GM21786 (cell line): Measurements from ENCODE around the gene TOP3B.
A peak's percentile ranks its signal among the peaks of the same experiment; 100 is the strongest.

Experiments used
- ATAC-seq: cut with Tn5 transposase; IDR thresholded peaks from one replicate; pipeline ENCODE4 v1.9.1; 2021; ENCODE audit not compliant: unreplicated experiment

TOP3B gene

GRCh38 chr22:21982338-21982965 is at the start of gene TOP3B:
Gene TOP3B (minus strand): TSS chr22:21982787. CDS start chr22:21975709, 7,078 bp downstream.
- ATAC-seq: no peak

GRCh38 chr22:22031183-22031945 is 48.8 kb upstream of the TOP3B start:
- peak; percentile 11 for ATAC-seq

- peak; percentile 49 for ATAC-seq
These were observed 48.1 kb upstream of the TOP3B start for GRCh38 chr22:22030493-22031182.

GRCh38 chr22:22027955-22028354 is 45.4 kb upstream of the TOP3B start:
- ATAC-seq: no peak

- peak; percentile 51 for ATAC-seq
These were observed 43.7 kb upstream of the TOP3B start for GRCh38 chr22:22026157-22026831.

- ATAC-seq: no peak
These were observed 43.0 kb upstream of the TOP3B start for GRCh38 chr22:22025320-22026156.

GRCh38 chr22:22024440-22024839 is 41.9 kb upstream of the TOP3B start:
- ATAC-seq: no peak

- ATAC-seq: no peak
These were observed 41.1 kb upstream of the TOP3B start for GRCh38 chr22:22023581-22024137.

- ATAC-seq: no peak
These were observed 40.5 kb upstream of the TOP3B start for GRCh38 chr22:22022947-22023534.

- ATAC-seq: no peak
These were observed 39.8 kb upstream of the TOP3B start for GRCh38 chr22:22022255-22022840.

- no peak for ATAC-seq
These were observed 38.7 kb upstream of the TOP3B start for GRCh38 chr22:22021162-22021750.

- ATAC-seq: no peak
These were observed 37.9 kb upstream of the TOP3B start for GRCh38 chr22:22020425-22020852.

GRCh38 chr22:22019659-22020424 is 37.3 kb upstream of the TOP3B start:
- no peak for ATAC-seq

- no peak for ATAC-seq
These were observed 36.5 kb upstream of the TOP3B start for GRCh38 chr22:22018825-22019658.

- ATAC-seq: no peak
These were observed 33.0 kb upstream of the TOP3B start for GRCh38 chr22:22015631-22016030.

- no peak for ATAC-seq
These were observed 31.7 kb upstream of the TOP3B start for GRCh38 chr22:22014285-22014659.

- ATAC-seq: no peak
These were observed 31.1 kb upstream of the TOP3B start for GRCh38 chr22:22013559-22014284.
